Fibroblast of lung (primary cell): ENCODE measurements around the gene WDR45B. TPM values are rescaled to one million over a fixed set of nuclear protein-coding genes. Genes with fewer than 3 reads are reported as not detected.

Source experiments
- DNase-seq, 2 donors: peaks; one replicate each; pipeline versions ENCODE4 v3.0.0 to v3.0.0-alpha.2; 2010; ENCODE audit warnings: low read depth in 2 of 2
- H2AFZ ChIP-seq: 2 replicates; pipeline ENCODE4 v1.5.1; 2012; ENCODE audit warnings: low read length, control low read depth, inconsistent platforms
- H3K27ac ChIP-seq: 2 replicates; pipeline ENCODE4 v1.5.1; 2011; ENCODE audit warnings: low read length, control low read depth; ENCODE audit not compliant: insufficient read depth
- H3K27me3 ChIP-seq: 2 replicates; pipeline ENCODE4 v1.5.1; 2011; ENCODE audit warnings: mild to moderate bottlenecking, low read length; ENCODE audit not compliant: control insufficient read depth, insufficient read depth
- H3K36me3 ChIP-seq: 2 replicates; pipeline ENCODE4 v1.5.1; 2011; ENCODE audit warnings: low read length; ENCODE audit not compliant: control insufficient read depth, insufficient read depth
- H3K4me1 ChIP-seq: 2 replicates; pipeline ENCODE4 v1.5.1; 2011; ENCODE audit warnings: low read length; ENCODE audit not compliant: control insufficient read depth, insufficient read depth; ENCODE audit errors: extremely low read depth
- H3K4me2 ChIP-seq: 2 replicates; pipeline ENCODE4 v1.5.1; 2011; ENCODE audit warnings: low read length, control low read depth; ENCODE audit not compliant: insufficient read depth; ENCODE audit errors: extremely low read depth
- H3K4me3 ChIP-seq, 4 experiments: fragments of 200-600 bp in 1 of 4; sonication (generic) in 1 of 4; replicated peaks in 1 of 4; 2 replicates each; pipeline ENCODE4 v1.5.1; 2011 to 2016; ENCODE audit warnings: low read length in 4 of 4, low read depth in 3 of 4, mild to moderate bottlenecking in 3 of 4, control low read depth in 2 of 4, inconsistent platforms in 1 of 4, mixed read lengths in 1 of 4; ENCODE audit not compliant: insufficient read depth in 1 of 4; ENCODE audit errors: control extremely low read depth in 1 of 4
- H3K79me2 ChIP-seq: 2 replicates; pipeline ENCODE4 v1.5.1; 2012; ENCODE audit warnings: mild to moderate bottlenecking, low read length, inconsistent platforms; ENCODE audit not compliant: control insufficient read depth, insufficient read depth
- H3K9ac ChIP-seq: 2 replicates; pipeline ENCODE4 v1.5.1; 2011; ENCODE audit warnings: mild to moderate bottlenecking, low read length, control low read depth; ENCODE audit not compliant: insufficient read depth
- H3K9me3 ChIP-seq: 2 replicates; pipeline ENCODE4 v1.5.1; 2012; ENCODE audit warnings: low read depth, low read length; ENCODE audit not compliant: control insufficient read depth, insufficient read depth
- H4K20me1 ChIP-seq: 2 replicates; pipeline ENCODE4 v1.5.1; 2011; ENCODE audit warnings: low read length; ENCODE audit not compliant: control insufficient read depth, insufficient read depth; ENCODE audit errors: extremely low read depth
- EZH2 ChIP-seq: IDR thresholded peaks from 2 replicates; pipeline ENCODE4 v1.5.1; 2012; ENCODE audit warnings: low read length, control low read depth, mild to moderate bottlenecking; ENCODE audit errors: missing control alignments
- polyA plus RNA-seq, 2 donors: library from polyadenylated mRNA; depleted of rRNA in 1 of 2; stranded (reverse) in 1 of 2; unstranded in 1 of 2; fragments of >200 nt; gene quantifications; 2 replicates each; pipeline ENCODE4 v1.2.1, GENCODE V29; 2011 to 2012; ENCODE audit warnings: missing spikeins in 1 of 2
- total RNA-seq: library from RNA; depleted of rRNA; stranded (reverse); fragments of >200 nt; gene quantifications from 2 replicates; pipeline ENCODE4 v1.2.1, GENCODE V29; 2014
- TF ChIP-seq, protein P1 (sequence below), 2 donors: IDR thresholded peaks in 1 of 2; conservative IDR thresholded peaks in 1 of 2; 1 replicate in 1 of 2; 2 replicates in 1 of 2; pipeline ENCODE4 v1.5.1; 2011 to 2012; ENCODE audit warnings: low read length in 2 of 2, control low read depth in 1 of 2, inconsistent platforms in 1 of 2, low read depth in 1 of 2, mild to moderate bottlenecking in 1 of 2

The WDR45B gene
- total and polyA plus RNA-seq, 2 donors (not counting 1 experiment from before 2014, with no cell fraction given): 66.2 to 95.2 TPM

DNA sequence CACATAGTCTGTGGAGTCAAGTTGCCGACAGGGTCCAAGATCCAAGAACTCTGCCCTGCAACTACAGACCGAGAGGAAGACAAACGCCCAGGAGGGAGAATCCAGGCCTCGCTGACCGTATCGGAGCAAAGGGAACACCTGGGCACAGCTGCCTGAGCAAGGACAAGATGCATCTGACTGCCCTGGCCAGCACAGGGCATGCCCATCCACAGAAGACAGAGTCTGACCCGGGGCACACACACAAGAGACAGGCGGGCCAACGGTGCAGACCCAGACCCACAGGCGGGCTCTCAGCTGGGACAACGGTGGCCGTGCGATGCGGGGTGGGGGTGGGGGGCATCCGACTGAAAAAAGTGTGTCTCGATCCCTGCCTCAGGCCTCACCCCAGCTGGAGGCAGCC lies 44.0 kb upstream of the WDR45B start:
- no peaks in the 10 kb centered on the region for H3K9me3 ChIP-seq
- no peak overlapping the region for H3K9ac ChIP-seq
- H3K4me3 ChIP-seq: no peak overlapping the region
- H3K4me1 ChIP-seq: peaks cover under 1% of the 10 kb centered on the region
- no peaks in the 10 kb centered on the region for H3K79me2 ChIP-seq
- no peak for TF ChIP-seq EZH2
- TF ChIP-seq, protein P1, sequence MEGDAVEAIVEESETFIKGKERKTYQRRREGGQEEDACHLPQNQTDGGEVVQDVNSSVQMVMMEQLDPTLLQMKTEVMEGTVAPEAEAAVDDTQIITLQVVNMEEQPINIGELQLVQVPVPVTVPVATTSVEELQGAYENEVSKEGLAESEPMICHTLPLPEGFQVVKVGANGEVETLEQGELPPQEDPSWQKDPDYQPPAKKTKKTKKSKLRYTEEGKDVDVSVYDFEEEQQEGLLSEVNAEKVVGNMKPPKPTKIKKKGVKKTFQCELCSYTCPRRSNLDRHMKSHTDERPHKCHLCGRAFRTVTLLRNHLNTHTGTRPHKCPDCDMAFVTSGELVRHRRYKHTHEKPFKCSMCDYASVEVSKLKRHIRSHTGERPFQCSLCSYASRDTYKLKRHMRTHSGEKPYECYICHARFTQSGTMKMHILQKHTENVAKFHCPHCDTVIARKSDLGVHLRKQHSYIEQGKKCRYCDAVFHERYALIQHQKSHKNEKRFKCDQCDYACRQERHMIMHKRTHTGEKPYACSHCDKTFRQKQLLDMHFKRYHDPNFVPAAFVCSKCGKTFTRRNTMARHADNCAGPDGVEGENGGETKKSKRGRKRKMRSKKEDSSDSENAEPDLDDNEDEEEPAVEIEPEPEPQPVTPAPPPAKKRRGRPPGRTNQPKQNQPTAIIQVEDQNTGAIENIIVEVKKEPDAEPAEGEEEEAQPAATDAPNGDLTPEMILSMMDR (conservative IDR thresholded peaks at IDR 0.05 in 1 of 2, IDR thresholded peaks at IDR 0.05 in 1 of 2; ENCODE audit: low read depth in 1 of 2, low read length in 2 of 2): no peak
- H2AFZ ChIP-seq: no peak overlapping the region
- peaks cover 4% of the 10 kb centered on the region for H3K27me3 ChIP-seq
- no peak overlapping the region for H3K4me2 ChIP-seq
- H3K27ac ChIP-seq: no peak overlapping the region
- H3K36me3 ChIP-seq: no peaks in the 10 kb centered on the region
- no peaks in the 10 kb centered on the region for H4K20me1 ChIP-seq
- DNase-seq: no peak

DNA sequence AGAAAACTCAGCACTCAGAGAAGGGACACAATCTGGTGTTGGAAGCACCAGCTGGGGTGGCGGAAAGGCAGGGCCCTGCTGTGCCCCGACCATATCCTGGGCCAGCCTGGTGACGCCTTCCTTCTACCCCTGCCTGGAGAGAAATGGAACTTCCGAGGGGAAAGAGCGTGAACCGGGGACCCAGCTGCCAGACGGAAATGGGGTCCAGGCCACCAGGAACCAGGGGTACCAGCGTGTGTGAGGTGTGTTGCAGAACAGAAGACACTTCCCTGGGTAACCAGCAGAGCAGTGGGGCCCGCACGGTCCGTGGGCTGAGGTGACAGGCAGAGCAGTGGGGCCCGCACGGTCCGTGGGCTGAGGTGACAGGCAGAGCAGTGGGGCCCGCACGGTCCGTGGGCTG lies 43.5 kb upstream of the WDR45B start:
- TF ChIP-seq, protein P1 (conservative IDR thresholded peaks at IDR 0.05 in 1 of 2, IDR thresholded peaks at IDR 0.05 in 1 of 2; ENCODE audit: low read depth in 1 of 2, low read length in 2 of 2): no peak
- TF ChIP-seq EZH2: no peak
- Histone ChIP-seq H3K4me3 (no peak overlapping the region), H3K4me1 (no peaks in the 10 kb centered on the region), H3K79me2 (no peaks in the 10 kb centered on the region), H3K9ac (no peak overlapping the region), H3K9me3 (no peaks in the 10 kb centered on the region), H2AFZ (no peak overlapping the region), H3K4me2 (no peak overlapping the region), H3K36me3 (no peaks in the 10 kb centered on the region), H4K20me1 (no peaks in the 10 kb centered on the region), H3K27ac (no peak overlapping the region), H3K27me3 (no peaks in the 10 kb centered on the region)
- no peak for DNase-seq

GRCh38 chr17:82690786-82691489 lies 42.7 kb upstream of the WDR45B start:
- no peak overlapping the region for H2AFZ ChIP-seq
- H3K36me3 ChIP-seq: no peaks in the 10 kb centered on the region
- no peaks in the 10 kb centered on the region for H4K20me1 ChIP-seq
- H3K4me2 ChIP-seq: no peak overlapping the region
- no peaks in the 10 kb centered on the region for H3K4me1 ChIP-seq
- no peaks in the 10 kb centered on the region for H3K27me3 ChIP-seq
- no peak overlapping the region for H3K4me3 ChIP-seq
- no peak overlapping the region for H3K9ac ChIP-seq
- no peak overlapping the region for H3K27ac ChIP-seq
- TF ChIP-seq, protein P1 (conservative IDR thresholded peaks at IDR 0.05 in 1 of 2, IDR thresholded peaks at IDR 0.05 in 1 of 2; ENCODE audit: low read depth in 1 of 2, low read length in 2 of 2): no peak
- no peak for TF ChIP-seq EZH2
- H3K9me3 ChIP-seq: no peaks in the 10 kb centered on the region
- DNase-seq: no peak
- no peaks in the 10 kb centered on the region for H3K79me2 ChIP-seq
